HG03064 (cell line): ENCODE results near the gene LPAR5.

Experiments
- ATAC-seq: cut with Tn5 transposase; IDR thresholded peaks from one replicate; pipeline ENCODE4 v1.9.1; 2021; ENCODE audit warnings: low read depth; ENCODE audit not compliant: unreplicated experiment

The LPAR5 gene

GRCh38 chr12:6639151-6639801 lies 3.5 kb upstream of the LPAR5 start:
- no peak for ATAC-seq

GRCh38 chr12:6638305-6638704 lies 2.5 kb upstream of the LPAR5 start:
- no peak for ATAC-seq

- ATAC-seq, result no peak
These were observed 344 bp downstream of the LPAR5 start for GRCh38 chr12:6635375-6635855.

- ATAC-seq, result no peak
These were observed 3.5 kb downstream of the LPAR5 start for GRCh38 chr12:6632026-6632983.

- no peak for ATAC-seq
These were observed 4.2 kb downstream of the LPAR5 start for GRCh38 chr12:6631549-6631961.

- ATAC-seq, result no peak
These were observed 5.0 kb downstream of the LPAR5 start for GRCh38 chr12:6630736-6631135.

GRCh38 chr12:6627616-6628015 lies 8.1 kb downstream of the LPAR5 start:
- ATAC-seq, result no peak

- no peak for ATAC-seq
These were observed 9.0 kb downstream of the LPAR5 start for GRCh38 chr12:6626654-6627283.

GRCh38 chr12:6620885-6621274 lies 14.9 kb downstream of the LPAR5 start:
- ATAC-seq, result no peak

GRCh38 chr12:6620137-6620884 lies 15.4 kb downstream of the LPAR5 start:
- ATAC-seq, result no peak

- no peak for ATAC-seq
These were observed 17.1 kb downstream of the LPAR5 start for GRCh38 chr12:6618483-6619225.

- no peak for ATAC-seq
These were observed 20.0 kb downstream of the LPAR5 start for GRCh38 chr12:6615802-6616201.

GRCh38 chr12:6614513-6615172 lies 21.1 kb downstream of the LPAR5 start:
- no peak for ATAC-seq

- no peak for ATAC-seq
These were observed 21.8 kb downstream of the LPAR5 start for GRCh38 chr12:6613776-6614512.

GRCh38 chr12:6613015-6613775 lies 22.6 kb downstream of the LPAR5 start:
- no peak for ATAC-seq

GRCh38 chr12:6612652-6613014 lies 23.1 kb downstream of the LPAR5 start:
- no peak for ATAC-seq

- ATAC-seq, result no peak
These were observed 23.5 kb downstream of the LPAR5 start for GRCh38 chr12:6612247-6612646.
